ENCODE data around the gene KCNN1.
"Not testable (repeated sequence)": the region's sequence is repeated elsewhere in the genome, so short reads cannot be mapped to it uniquely, and the experiment has no call there.

KCNN1 gene

DNA sequence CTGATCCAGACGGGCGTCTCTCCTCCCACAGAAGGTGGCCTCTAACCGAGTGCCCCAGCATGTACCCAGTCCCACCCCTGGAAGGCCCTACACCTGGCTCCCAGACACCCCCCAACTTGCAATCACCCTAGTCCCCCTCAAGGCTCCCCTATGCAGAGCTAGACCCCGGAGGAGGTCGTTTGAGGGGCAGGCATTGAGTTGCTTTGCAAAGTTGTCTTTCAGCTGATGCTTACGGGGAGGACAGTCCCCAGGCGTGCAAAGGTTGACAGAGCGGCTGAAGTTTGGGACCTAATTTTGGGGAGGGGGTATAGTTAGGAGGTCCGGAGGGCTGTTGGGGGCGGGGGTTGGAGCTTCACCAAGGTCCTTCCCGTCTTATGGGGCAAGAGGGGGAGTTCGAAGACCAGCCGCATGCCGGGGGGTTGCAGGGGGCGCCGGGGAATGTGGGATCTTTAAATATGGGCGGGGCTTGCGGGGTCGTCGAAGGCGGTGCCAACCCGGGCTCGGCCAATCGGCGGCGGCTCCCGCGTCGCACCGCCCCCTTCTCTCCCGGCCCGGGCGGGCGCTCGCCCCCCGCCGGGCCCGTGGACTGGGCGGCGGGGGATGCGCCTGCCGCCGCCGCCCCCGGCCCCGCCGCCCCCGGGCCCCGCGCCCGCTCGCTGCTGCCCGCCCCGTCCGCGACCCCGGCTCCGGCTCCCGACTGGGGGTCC, at the start of gene KCNN1:
TSS of gene KCNN1 (plus strand) at position 558 of the 707 bp plus-strand sequence. CDS start 6,782 bp downstream, outside the sequence.
- Histone ChIP-seq H3K4me3 (ENCODE audit: low read depth, low read length, poor library complexity, severe bottlenecking) (no peak within 1 kb of the TSS), H3K27ac (ENCODE audit: low read depth, low read length, poor library complexity, severe bottlenecking) (no peak within 1 kb of the TSS), H3K9ac (ENCODE audit: low read length) (no peak within 1 kb of the TSS), H3F3A (ENCODE audit: insufficient read depth, low read length) (no peaks in the 10 kb centered on the region), H3K9me3 (ENCODE audit: low read length) (no peaks in the 10 kb centered on the region), H3K36me3 (ENCODE audit: insufficient read depth, low read length) (no peaks in the 10 kb centered on the region), H3K4me2 (ENCODE audit: low read length) (no peak within 1 kb of the TSS), H3K27me3 (ENCODE audit: insufficient read depth, low read length) (peaks cover 5% of the 10 kb centered on the region), H4K20me1 (ENCODE audit: insufficient read depth, low read length) (no peaks in the 10 kb centered on the region), H3K9me2 (ENCODE audit: low read depth, low read length) (no peaks in the 10 kb centered on the region), H2AFZ (ENCODE audit: low read length) (no peak within 1 kb of the TSS), H3K79me2 (ENCODE audit: insufficient read depth, low read length) (no peaks in the 10 kb centered on the region), H3K4me1 (ENCODE audit: insufficient read depth, low read length, severe bottlenecking) (no peaks in the 10 kb centered on the region)
- no peak for TF ChIP-seq EZH2 (IDR thresholded peaks at IDR 0.05; ENCODE audit: borderline replicate concordance, low read length)
- TF ChIP-seq, protein P1, sequence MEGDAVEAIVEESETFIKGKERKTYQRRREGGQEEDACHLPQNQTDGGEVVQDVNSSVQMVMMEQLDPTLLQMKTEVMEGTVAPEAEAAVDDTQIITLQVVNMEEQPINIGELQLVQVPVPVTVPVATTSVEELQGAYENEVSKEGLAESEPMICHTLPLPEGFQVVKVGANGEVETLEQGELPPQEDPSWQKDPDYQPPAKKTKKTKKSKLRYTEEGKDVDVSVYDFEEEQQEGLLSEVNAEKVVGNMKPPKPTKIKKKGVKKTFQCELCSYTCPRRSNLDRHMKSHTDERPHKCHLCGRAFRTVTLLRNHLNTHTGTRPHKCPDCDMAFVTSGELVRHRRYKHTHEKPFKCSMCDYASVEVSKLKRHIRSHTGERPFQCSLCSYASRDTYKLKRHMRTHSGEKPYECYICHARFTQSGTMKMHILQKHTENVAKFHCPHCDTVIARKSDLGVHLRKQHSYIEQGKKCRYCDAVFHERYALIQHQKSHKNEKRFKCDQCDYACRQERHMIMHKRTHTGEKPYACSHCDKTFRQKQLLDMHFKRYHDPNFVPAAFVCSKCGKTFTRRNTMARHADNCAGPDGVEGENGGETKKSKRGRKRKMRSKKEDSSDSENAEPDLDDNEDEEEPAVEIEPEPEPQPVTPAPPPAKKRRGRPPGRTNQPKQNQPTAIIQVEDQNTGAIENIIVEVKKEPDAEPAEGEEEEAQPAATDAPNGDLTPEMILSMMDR (IDR thresholded peaks at IDR 0.05; ENCODE audit: low read length), result no peak

DNA sequence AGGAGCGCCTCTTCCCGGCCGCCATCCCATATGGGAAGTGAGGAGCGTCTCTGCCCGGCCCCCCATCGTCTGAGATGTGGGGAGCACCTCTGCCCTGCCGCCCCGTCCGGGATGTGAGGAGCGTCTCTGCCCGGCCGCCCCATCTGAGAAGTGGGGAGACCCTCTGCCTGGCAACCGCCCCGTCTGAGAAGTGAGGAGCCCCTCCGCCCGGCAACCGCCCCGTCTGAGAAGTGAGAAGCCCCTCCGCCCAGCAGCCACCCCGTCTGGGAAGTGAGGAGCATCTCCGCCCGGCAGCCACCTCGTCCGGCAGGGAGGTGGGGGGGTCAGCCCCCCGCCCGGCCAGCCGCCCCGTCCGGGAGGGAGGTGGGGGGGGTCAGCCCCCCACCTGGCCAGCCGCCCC, 48.8 kb upstream of the KCNN1 start:
- H3K79me2 ChIP-seq (ENCODE audit: insufficient read depth, low read length); H3K27me3 ChIP-seq (ENCODE audit: insufficient read depth, low read length); H3K4me2 ChIP-seq (ENCODE audit: low read length); H2AFZ ChIP-seq (ENCODE audit: low read length); H3K36me3 ChIP-seq (ENCODE audit: insufficient read depth, low read length); H3K4me1 ChIP-seq (ENCODE audit: insufficient read depth, low read length, severe bottlenecking); H4K20me1 ChIP-seq (ENCODE audit: insufficient read depth, low read length); H3K27ac ChIP-seq (ENCODE audit: low read depth, low read length, poor library complexity, severe bottlenecking); H3K9ac ChIP-seq (ENCODE audit: low read length); H3K4me3 ChIP-seq (ENCODE audit: low read depth, low read length, poor library complexity, severe bottlenecking); H3F3A ChIP-seq (ENCODE audit: insufficient read depth, low read length); H3K9me3 ChIP-seq (ENCODE audit: low read length); H3K9me2 ChIP-seq (ENCODE audit: low read depth, low read length): not testable (repeated sequence)

DNA sequence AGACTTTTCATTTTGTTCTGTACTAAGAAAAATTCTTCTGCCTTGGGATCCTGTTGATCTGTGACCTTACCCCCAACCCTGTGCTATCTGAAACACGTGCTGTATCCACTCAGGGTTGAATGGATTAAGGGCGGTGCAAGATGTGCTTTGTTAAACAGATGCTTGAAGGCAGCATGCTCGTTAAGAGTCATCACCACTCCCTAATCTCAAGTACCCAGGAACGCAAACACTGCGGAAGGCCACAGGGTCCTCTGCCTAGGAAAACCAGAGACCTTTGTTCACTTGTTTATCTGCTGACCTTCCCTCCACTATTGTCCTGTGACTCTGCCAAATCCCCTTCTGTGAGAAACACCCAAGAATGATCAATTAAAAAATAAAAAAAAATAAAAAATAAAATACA, 47.8 kb upstream of the KCNN1 start:
- H3K79me2 ChIP-seq (ENCODE audit: insufficient read depth, low read length); H3K27me3 ChIP-seq (ENCODE audit: insufficient read depth, low read length); H3K36me3 ChIP-seq (ENCODE audit: insufficient read depth, low read length); H2AFZ ChIP-seq (ENCODE audit: low read length); H4K20me1 ChIP-seq (ENCODE audit: insufficient read depth, low read length); H3K4me3 ChIP-seq (ENCODE audit: low read depth, low read length, poor library complexity, severe bottlenecking); H3K4me1 ChIP-seq (ENCODE audit: insufficient read depth, low read length, severe bottlenecking); H3K9ac ChIP-seq (ENCODE audit: low read length); H3K9me3 ChIP-seq (ENCODE audit: low read length); H3K9me2 ChIP-seq (ENCODE audit: low read depth, low read length); H3K27ac ChIP-seq (ENCODE audit: low read depth, low read length, poor library complexity, severe bottlenecking); H3K4me2 ChIP-seq (ENCODE audit: low read length); H3F3A ChIP-seq (ENCODE audit: insufficient read depth, low read length): not testable (repeated sequence)

DNA sequence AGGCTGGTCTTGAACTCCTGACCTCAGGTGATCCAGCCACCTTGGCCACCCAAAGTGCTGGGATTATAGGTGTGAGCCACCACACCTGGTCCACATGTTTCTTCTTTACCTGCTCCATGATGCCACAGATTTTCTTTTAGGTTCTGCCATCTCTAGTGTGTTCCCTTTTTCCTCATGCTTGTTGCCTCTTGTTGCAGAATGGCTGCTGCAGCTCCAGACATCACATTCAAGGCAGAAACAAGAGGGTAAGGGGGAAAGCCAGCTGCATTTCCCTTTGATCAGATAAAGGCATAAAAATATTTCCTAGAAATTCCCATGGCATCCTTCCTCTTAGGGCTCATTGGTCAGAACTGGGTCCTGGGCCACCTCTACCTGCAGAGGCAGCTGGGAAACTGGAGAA, 46.4 kb upstream of the KCNN1 start:
- H3K9ac ChIP-seq (ENCODE audit: low read length), result no peak overlapping the region
- no peak overlapping the region for H2AFZ ChIP-seq (ENCODE audit: low read length)
- no peaks in the 10 kb centered on the region for H3K9me2 ChIP-seq (ENCODE audit: low read depth, low read length)
- no peak for TF ChIP-seq EZH2 (IDR thresholded peaks at IDR 0.05; ENCODE audit: borderline replicate concordance, low read length)
- TF ChIP-seq, protein P1 (IDR thresholded peaks at IDR 0.05; ENCODE audit: low read length), result no peak
- no peak overlapping the region for H3K4me2 ChIP-seq (ENCODE audit: low read length)
- H3K36me3 ChIP-seq (ENCODE audit: insufficient read depth, low read length), result no peaks in the 10 kb centered on the region
- H3K4me1 ChIP-seq (ENCODE audit: insufficient read depth, low read length, severe bottlenecking), result no peaks in the 10 kb centered on the region
- no peaks in the 10 kb centered on the region for H4K20me1 ChIP-seq (ENCODE audit: insufficient read depth, low read length)
- H3K9me3 ChIP-seq (ENCODE audit: low read length), result no peaks in the 10 kb centered on the region
- H3K79me2 ChIP-seq (ENCODE audit: insufficient read depth, low read length), result no peaks in the 10 kb centered on the region
- H3K4me3 ChIP-seq (ENCODE audit: low read depth, low read length, poor library complexity, severe bottlenecking), result no peak overlapping the region
- H3F3A ChIP-seq (ENCODE audit: insufficient read depth, low read length), result no peaks in the 10 kb centered on the region
- H3K27me3 ChIP-seq (ENCODE audit: insufficient read depth, low read length), result peaks cover 4% of the 10 kb centered on the region; the same call in 1 of the 2 replicates
- H3K27ac ChIP-seq (ENCODE audit: low read depth, low read length, poor library complexity, severe bottlenecking), result no peak overlapping the region
